ENCODE measurements around the gene ZFTA.

DNA sequence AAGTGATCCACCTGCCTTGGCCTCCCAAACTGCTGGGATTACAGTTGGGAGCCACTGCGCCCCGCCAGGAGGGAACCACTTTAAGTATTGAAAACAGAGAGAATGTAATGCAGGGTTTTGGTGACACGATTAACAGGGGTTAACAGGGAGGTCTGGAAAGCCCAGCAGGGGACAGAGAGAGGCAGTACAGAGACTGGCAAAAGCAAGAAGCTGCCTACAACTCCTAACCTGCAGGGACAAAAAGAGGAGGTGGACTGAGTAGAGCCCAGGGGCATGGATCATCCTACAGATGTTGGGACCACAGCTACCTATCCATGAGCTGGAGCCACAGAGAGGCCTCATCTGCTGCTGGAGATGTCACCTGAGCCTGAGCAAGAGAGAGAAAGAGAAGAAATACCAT lies 42.9 kb upstream of the ZFTA start:
- TF ChIP-seq, protein P1, sequence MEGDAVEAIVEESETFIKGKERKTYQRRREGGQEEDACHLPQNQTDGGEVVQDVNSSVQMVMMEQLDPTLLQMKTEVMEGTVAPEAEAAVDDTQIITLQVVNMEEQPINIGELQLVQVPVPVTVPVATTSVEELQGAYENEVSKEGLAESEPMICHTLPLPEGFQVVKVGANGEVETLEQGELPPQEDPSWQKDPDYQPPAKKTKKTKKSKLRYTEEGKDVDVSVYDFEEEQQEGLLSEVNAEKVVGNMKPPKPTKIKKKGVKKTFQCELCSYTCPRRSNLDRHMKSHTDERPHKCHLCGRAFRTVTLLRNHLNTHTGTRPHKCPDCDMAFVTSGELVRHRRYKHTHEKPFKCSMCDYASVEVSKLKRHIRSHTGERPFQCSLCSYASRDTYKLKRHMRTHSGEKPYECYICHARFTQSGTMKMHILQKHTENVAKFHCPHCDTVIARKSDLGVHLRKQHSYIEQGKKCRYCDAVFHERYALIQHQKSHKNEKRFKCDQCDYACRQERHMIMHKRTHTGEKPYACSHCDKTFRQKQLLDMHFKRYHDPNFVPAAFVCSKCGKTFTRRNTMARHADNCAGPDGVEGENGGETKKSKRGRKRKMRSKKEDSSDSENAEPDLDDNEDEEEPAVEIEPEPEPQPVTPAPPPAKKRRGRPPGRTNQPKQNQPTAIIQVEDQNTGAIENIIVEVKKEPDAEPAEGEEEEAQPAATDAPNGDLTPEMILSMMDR (IDR thresholded peaks at IDR 0.05), result no peak
- TF ChIP-seq EZH2 (IDR thresholded peaks at IDR 0.05; ENCODE audit: borderline replicate concordance, insufficient read depth, low read depth, low read length, poor library complexity, severe bottlenecking), result no peak

Data from B cell (primary cell).